Endothelial cell of umbilical vein (primary cell): ENCODE results near the gene HAT1. TPM values are rescaled to one million over a fixed set of nuclear protein-coding genes. Genes with fewer than 3 reads are reported as not detected.

Source experiments
- BruUV-seq: library from RNA; stranded (reverse); fragments of 400-500 nt; replicated peaks from 2 replicates; lab custom pipeline; 2021; lab: Mats Ljungman, UMichigan
- CTCF ChIA-PET: fragments of 300-600, 350-600 bp; sonication (Branson Sonifier 250); formaldehyde crosslinking; loops from one replicate; lab custom pipeline; 2021; ENCODE audit warnings: antibody characterized with exemption, inconsistent platforms; lab: Charles Lee
- POLR2A ChIA-PET: fragments of 300-600, 350-600 bp; sonication (Branson Sonifier 250); formaldehyde crosslinking; loops from one replicate; lab custom pipeline; 2021; ENCODE audit warnings: antibody characterized with exemption, inconsistent platforms; lab: Charles Lee
- DNase-seq: peaks from one replicate; pipeline ENCODE4 v3.0.0-alpha.2; 2011; ENCODE audit warnings: low read depth, low spot score
- FAIRE-seq: peaks from 2 replicates; lab custom pipeline; 2011; peaks lifted over from hg19 to GRCh38; lab: Jason Lieb, UNC
- H2AFZ ChIP-seq: 2 replicates; pipeline ENCODE4 v1.6.0; 2012; ENCODE audit warnings: low read depth, low read length, control low read depth, inconsistent platforms
- H3K27ac ChIP-seq: 2 replicates; pipeline ENCODE4 v1.5.1; 2011; ENCODE audit warnings: low read depth, mild to moderate bottlenecking, control low read depth, low read length, moderate library complexity; ENCODE audit not compliant: insufficient read depth
- H3K27me3 ChIP-seq, 2 experiments: 2 replicates each; pipeline versions ENCODE4 v1.6.0 to v1.6.1; 2011; ENCODE audit warnings: low read length in 2 of 2, mixed read lengths in 1 of 2; ENCODE audit not compliant: control insufficient read depth in 2 of 2, insufficient read depth in 2 of 2
- H3K36me3 ChIP-seq, 2 experiments: 2 replicates in 1 of 2; 3 replicates in 1 of 2; pipeline ENCODE4 v1.5.1; 2011; ENCODE audit warnings: low read length in 2 of 2, mild to moderate bottlenecking in 1 of 2, moderate library complexity in 1 of 2; ENCODE audit not compliant: control insufficient read depth in 2 of 2, insufficient read depth in 2 of 2; ENCODE audit errors: extremely low read depth in 1 of 2
- H3K4me1 ChIP-seq: 3 replicates; pipeline ENCODE4 v1.5.1; 2011; ENCODE audit warnings: mild to moderate bottlenecking, low read length; ENCODE audit not compliant: control insufficient read depth, insufficient read depth; ENCODE audit errors: extremely low read depth
- H3K4me2 ChIP-seq: 2 replicates; pipeline ENCODE4 v1.6.1; 2011; ENCODE audit warnings: low read length, control low read depth, mixed read lengths; ENCODE audit not compliant: insufficient read depth
- H3K4me3 ChIP-seq, 3 experiments: fragments of 200-600 bp in 1 of 3; sonication (generic), shearing (Covaris generic) in 1 of 3; replicated peaks in 1 of 3; 2 replicates each; pipeline ENCODE4 v1.5.1; 2011 to 2016; ENCODE audit warnings: control low read depth in 3 of 3, low read length in 3 of 3, mild to moderate bottlenecking in 2 of 3, inconsistent platforms in 1 of 3, low read depth in 1 of 3, moderate library complexity in 1 of 3; ENCODE audit not compliant: insufficient read depth in 1 of 3
- H3K79me2 ChIP-seq: 2 replicates; pipeline ENCODE4 v1.6.0; 2012; ENCODE audit warnings: low read length, inconsistent platforms; ENCODE audit not compliant: control insufficient read depth, insufficient read depth
- H3K9ac ChIP-seq: replicated peaks from 2 replicates; pipeline ENCODE3; 2011; ENCODE audit warnings: low read length, control low read depth; ENCODE audit not compliant: insufficient read depth; ENCODE audit errors: extremely low read depth
- H3K9me1 ChIP-seq: replicated peaks from 3 replicates; pipeline ENCODE4 v1.6.0; 2011; ENCODE audit warnings: mild to moderate bottlenecking, low read length; ENCODE audit not compliant: control insufficient read depth, insufficient read depth; ENCODE audit errors: extremely low read depth
- H3K9me3 ChIP-seq: replicated peaks from 2 replicates; pipeline ENCODE4 v1.5.1; 2012; ENCODE audit warnings: low read length, inconsistent platforms; ENCODE audit not compliant: control insufficient read depth, insufficient read depth
- H4K20me1 ChIP-seq: replicated peaks from 2 replicates; pipeline ENCODE3; 2011; ENCODE audit warnings: mild to moderate bottlenecking, low read length; ENCODE audit not compliant: control insufficient read depth, insufficient read depth; ENCODE audit errors: extremely low read depth
- EZH2 ChIP-seq: IDR thresholded peaks from 2 replicates; pipeline ENCODE4 v1.6.1; 2012; ENCODE audit warnings: borderline replicate concordance, low read depth, mild to moderate bottlenecking, moderate library complexity, low read length, inconsistent platforms; ENCODE audit not compliant: severe bottlenecking
- FOS ChIP-seq: IDR thresholded peaks from 2 replicates; pipeline ENCODE4 v1.6.1; 2011; ENCODE audit warnings: mild to moderate bottlenecking, low read length, moderate library complexity, borderline replicate concordance; ENCODE audit not compliant: insufficient read depth
- GATA2 ChIP-seq: IDR thresholded peaks from 2 replicates; pipeline ENCODE4 v1.7.0; 2011; ENCODE audit warnings: low read depth, mild to moderate bottlenecking, moderate library complexity, mixed read lengths, low read length; ENCODE audit not compliant: insufficient read length, insufficient read depth
- JUN ChIP-seq: IDR thresholded peaks from 2 replicates; pipeline ENCODE4 v1.6.1; 2011; ENCODE audit warnings: borderline replicate concordance, low read depth; ENCODE audit not compliant: insufficient read length, insufficient read depth
- MAX ChIP-seq: IDR thresholded peaks from 2 replicates; pipeline ENCODE4 v1.6.1; 2011; ENCODE audit not compliant: insufficient read depth, insufficient read length
- MYC ChIP-seq: IDR thresholded peaks from one replicate; pipeline ENCODE4 v1.6.1; 2011; ENCODE audit warnings: mild to moderate bottlenecking, low read depth, low read length
- POLR2A ChIP-seq: IDR thresholded peaks from 2 replicates; pipeline ENCODE4 v1.6.1; 2012; ENCODE audit warnings: low read depth, mild to moderate bottlenecking, control low read depth, low read length
- POLR2AphosphoS5 ChIP-seq: IDR thresholded peaks from 2 replicates; pipeline ENCODE4 v1.6.1; 2012; ENCODE audit warnings: low read depth, mild to moderate bottlenecking, control low read depth, low read length, moderate library complexity; ENCODE audit not compliant: insufficient read depth
- dilution Hi-C: fragments of 300-500 bp; cut with MboI; formaldehyde crosslinking; loops from one replicate; pipeline ENCODE4 v1.15.0; 2019; ENCODE audit warnings: low sequenced_read_pairs; ENCODE audit not compliant: extremely low pct_ligation_motif_present
- intact Hi-C: fragments of 100-400 bp; cut with micrococcal nuclease; formaldehyde crosslinking; loops from one replicate; pipeline ENCODE4 v1.10.0; 2022
- polyA plus RNA-seq, 4 experiments: library from polyadenylated mRNA; depleted of rRNA in 3 of 4; stranded (reverse) in 3 of 4; unstranded in 1 of 4; fragments of >200 nt; gene quantifications; 2 replicates each; pipeline versions ENCODE4 v1.2.1 to v1.2.3, GENCODE V29; 2011 to 2012; ENCODE audit warnings: missing spikeins in 1 of 4
- total RNA-seq: library from RNA; stranded (reverse); gene quantifications from 2 replicates; pipeline ENCODE4 v1.2.3, GENCODE V29; 2021
- TF ChIP-seq, protein P1 (sequence below), 2 donors: IDR thresholded peaks; 1 replicate in 1 of 2; 2 replicates in 1 of 2; pipeline ENCODE4 v1.5.1; 2011; ENCODE audit warnings: low read length in 2 of 2, mild to moderate bottlenecking in 2 of 2, moderate library complexity in 2 of 2, control low read depth in 1 of 2, inconsistent platforms in 1 of 2, low read depth in 1 of 2; ENCODE audit not compliant: insufficient read depth in 1 of 2; ENCODE audit errors: extremely low read depth in 1 of 2

Gene HAT1
- total and polyA plus RNA-seq, 2 donors (not counting 3 experiments of a cell fraction or from before 2014, with no cell fraction given) = 27.4 to 50.3 TPM

DNA sequence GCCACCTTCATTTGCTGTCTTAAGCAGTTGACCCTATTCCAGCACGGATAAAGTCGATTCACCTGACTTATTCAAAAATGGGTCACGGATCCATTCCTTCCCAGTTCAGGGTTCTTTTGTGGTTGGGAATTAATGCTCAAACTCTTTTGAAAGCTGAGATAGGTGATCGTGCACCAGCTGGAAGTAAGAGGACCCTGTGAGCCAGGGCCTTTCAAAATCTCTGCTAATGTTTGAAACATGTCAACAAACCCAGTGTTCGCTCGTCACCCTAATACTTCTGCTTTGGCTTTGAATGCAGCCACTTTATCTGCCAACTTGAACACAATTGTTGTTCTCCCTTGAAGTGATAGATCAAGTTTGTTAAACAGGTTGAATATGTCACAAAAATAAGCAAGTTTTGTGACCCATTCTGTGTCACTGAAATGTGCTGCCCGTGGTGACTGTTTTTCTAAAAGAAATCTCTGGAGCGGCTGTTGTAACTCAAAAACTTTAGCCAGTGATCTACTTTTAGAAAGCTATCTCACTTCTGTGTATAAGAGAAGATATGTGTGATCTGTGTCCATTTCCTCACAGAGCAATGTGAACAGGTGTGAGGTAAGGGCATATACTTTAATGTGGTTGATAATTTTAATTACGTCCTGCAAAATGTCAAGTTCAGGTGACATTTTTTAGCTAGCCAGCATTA is 16.9 kb downstream of the HAT1 start:
- Histone ChIP-seq H3K9ac (no peak overlapping the region), H3K9me3 (no peaks in the 10 kb centered on the region), H4K20me1 (no peaks in the 10 kb centered on the region), H3K27me3 (no peaks in the 10 kb centered on the region), H3K27ac (no peak overlapping the region), H3K9me1 (no peaks in the 10 kb centered on the region), H3K36me3 (peaks cover 0 to 3% of the 10 kb centered on the region in 2 experiments), H2AFZ (no peak overlapping the region), H3K4me3 (no peak overlapping the region), H3K79me2 (peaks cover 37% of the 10 kb centered on the region), H3K4me1 (no peaks in the 10 kb centered on the region), H3K4me2 (no peak overlapping the region)
- dilution Hi-C loops = no loop called here
- ChIA-PET CTCF (no interaction called here), POLR2A (no interaction called here)
- DNase-seq (no peak), FAIRE-seq (no peak)
- TF ChIP-seq JUN = no peak
- TF ChIP-seq MYC = no peak
- no peak for TF ChIP-seq FOS
- TF ChIP-seq POLR2AphosphoS5 = no peak
- TF ChIP-seq GATA2 = no peak
- TF ChIP-seq, protein P1, sequence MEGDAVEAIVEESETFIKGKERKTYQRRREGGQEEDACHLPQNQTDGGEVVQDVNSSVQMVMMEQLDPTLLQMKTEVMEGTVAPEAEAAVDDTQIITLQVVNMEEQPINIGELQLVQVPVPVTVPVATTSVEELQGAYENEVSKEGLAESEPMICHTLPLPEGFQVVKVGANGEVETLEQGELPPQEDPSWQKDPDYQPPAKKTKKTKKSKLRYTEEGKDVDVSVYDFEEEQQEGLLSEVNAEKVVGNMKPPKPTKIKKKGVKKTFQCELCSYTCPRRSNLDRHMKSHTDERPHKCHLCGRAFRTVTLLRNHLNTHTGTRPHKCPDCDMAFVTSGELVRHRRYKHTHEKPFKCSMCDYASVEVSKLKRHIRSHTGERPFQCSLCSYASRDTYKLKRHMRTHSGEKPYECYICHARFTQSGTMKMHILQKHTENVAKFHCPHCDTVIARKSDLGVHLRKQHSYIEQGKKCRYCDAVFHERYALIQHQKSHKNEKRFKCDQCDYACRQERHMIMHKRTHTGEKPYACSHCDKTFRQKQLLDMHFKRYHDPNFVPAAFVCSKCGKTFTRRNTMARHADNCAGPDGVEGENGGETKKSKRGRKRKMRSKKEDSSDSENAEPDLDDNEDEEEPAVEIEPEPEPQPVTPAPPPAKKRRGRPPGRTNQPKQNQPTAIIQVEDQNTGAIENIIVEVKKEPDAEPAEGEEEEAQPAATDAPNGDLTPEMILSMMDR (IDR thresholded peaks at IDR 0.05; ENCODE audit: extremely low read depth in 1 of 2, insufficient read depth in 1 of 2, low read depth in 1 of 2, low read length in 2 of 2) = no peak
- no peak for TF ChIP-seq MAX
- no peak for TF ChIP-seq EZH2
- no peak for TF ChIP-seq POLR2A
- intact Hi-C loops = no loop called here
- BruUV-seq = no TSS peak
